OCI-LY1 (cell line): ENCODE data around the gene PROCA1.

Experiments used
- CTCF ChIP-seq: fragments of 200-600 bp; sonication (generic), shearing (Covaris generic); IDR thresholded peaks from 2 replicates; pipeline ENCODE4 v1.5.1; 2017; ENCODE audit warnings: mild to moderate bottlenecking, antibody characterized with exemption, low read length, moderate library complexity, mixed read lengths
- EZH2 ChIP-seq: fragments of 200-600 bp; sonication (generic), shearing (Covaris generic); IDR thresholded peaks from 2 replicates; pipeline ENCODE4 v1.8.0; 2017; ENCODE audit warnings: borderline replicate concordance, mixed run types, mild to moderate bottlenecking, antibody characterized with exemption, low read length, moderate library complexity, mixed read lengths

DNA sequence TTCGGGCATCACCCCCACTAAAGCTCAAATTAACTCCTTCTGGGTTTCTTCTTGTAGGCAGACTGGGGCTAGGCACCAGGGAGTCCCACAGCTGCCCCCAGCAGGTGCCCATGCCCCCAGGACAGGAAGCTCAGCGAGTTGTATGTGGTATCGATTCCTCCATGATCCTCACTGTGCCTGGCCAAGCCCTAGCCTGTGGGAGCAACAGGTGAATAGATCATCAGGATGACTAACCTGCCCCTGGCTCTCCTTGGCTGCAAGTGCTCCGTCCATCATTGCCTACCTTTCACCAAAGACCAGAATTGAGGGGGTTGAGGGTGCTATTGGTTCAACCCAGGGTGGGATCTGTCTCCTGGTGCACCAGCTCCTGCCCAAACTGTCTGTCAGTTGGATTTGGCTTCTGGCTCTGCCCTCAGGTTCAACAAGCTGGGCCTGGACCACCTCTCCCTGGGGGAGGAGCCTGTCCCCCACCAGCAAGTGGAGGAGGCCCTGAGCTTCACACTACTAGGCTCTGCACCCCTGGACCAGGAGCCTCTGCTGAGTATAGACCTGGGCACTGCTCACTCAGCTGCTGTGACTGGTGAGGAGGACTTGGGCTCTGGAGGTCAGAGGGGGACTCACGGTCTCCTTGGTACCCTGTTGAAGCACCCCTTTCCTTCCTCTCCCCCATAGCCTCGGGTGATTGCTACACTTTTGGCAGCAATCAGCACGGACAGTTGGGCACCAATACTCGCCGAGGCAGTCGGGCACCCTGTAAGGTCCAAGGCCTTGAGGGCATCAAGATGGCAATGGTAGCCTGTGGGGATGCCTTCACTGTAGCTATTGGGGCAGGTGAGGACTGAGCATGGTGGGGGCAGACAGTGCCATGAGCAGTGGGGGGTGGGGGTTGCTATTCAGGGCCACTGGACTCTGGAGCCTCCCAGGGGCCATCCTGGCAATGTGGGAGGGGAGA, 29.0 kb upstream of the PROCA1 start:
- no peak for TF ChIP-seq CTCF
- TF ChIP-seq EZH2, result no peak
